H9 (cell line): ENCODE results near the gene PGLYRP4. TPM values are rescaled to one million over a fixed set of nuclear protein-coding genes. Genes with fewer than 3 reads are reported as not detected.

Experiments
- DNase-seq: peaks from one replicate; pipeline ENCODE4 v3.0.0-alpha.2; 2017
- H2AFZ ChIP-seq: one replicate; pipeline ENCODE4 v1.6.1; 2013; ENCODE audit warnings: mild to moderate bottlenecking, low read length, control low read depth, moderate library complexity
- H2AK5ac ChIP-seq: 2 replicates; pipeline ENCODE4 v1.6.1; 2013; ENCODE audit warnings: low read length, control low read depth, mixed read lengths; ENCODE audit not compliant: insufficient read length
- H2BK120ac ChIP-seq: one replicate; pipeline ENCODE4 v1.6.1; 2013; ENCODE audit warnings: low read depth, mild to moderate bottlenecking, low read length, control low read depth, inconsistent platforms; ENCODE audit not compliant: poor library complexity, severe bottlenecking
- H2BK12ac ChIP-seq: 2 replicates; pipeline ENCODE4 v1.6.1; 2013; ENCODE audit warnings: low read length, control low read depth, mixed read lengths, low read depth; ENCODE audit not compliant: insufficient read length
- H2BK15ac ChIP-seq: 2 replicates; pipeline ENCODE4 v1.6.1; 2013; ENCODE audit warnings: low read depth, low read length, control low read depth
- H2BK20ac ChIP-seq: one replicate; pipeline ENCODE4 v1.6.1; 2013; ENCODE audit warnings: low read depth, mild to moderate bottlenecking, low read length, control low read depth, inconsistent platforms; ENCODE audit not compliant: poor library complexity, severe bottlenecking
- H2BK5ac ChIP-seq: 2 replicates; pipeline ENCODE4 v1.6.1; 2013; ENCODE audit warnings: low read length, control low read depth, mixed read lengths; ENCODE audit not compliant: insufficient read length
- H3K14ac ChIP-seq: 2 replicates; pipeline ENCODE4 v1.6.1; 2013; ENCODE audit warnings: low read length, control low read depth; ENCODE audit not compliant: insufficient read depth
- H3K18ac ChIP-seq: 2 replicates; pipeline ENCODE4 v1.6.1; 2013; ENCODE audit warnings: low read depth, mild to moderate bottlenecking, mixed read lengths, low read length, control low read depth; ENCODE audit not compliant: insufficient read length
- H3K23ac ChIP-seq: 2 replicates; pipeline ENCODE4 v1.6.1; 2013; ENCODE audit warnings: low read length, control low read depth, mixed read lengths, low read depth; ENCODE audit not compliant: insufficient read length
- H3K23me2 ChIP-seq: 2 replicates; pipeline ENCODE4 v1.6.1; 2013; ENCODE audit warnings: low read depth, mild to moderate bottlenecking, mixed read lengths, low read length, control low read depth; ENCODE audit not compliant: insufficient read length, poor library complexity, severe bottlenecking
- H3K27ac ChIP-seq: 2 replicates; pipeline ENCODE4 v1.5.1; 2013; ENCODE audit warnings: low read length, control low read depth, mixed read lengths, low read depth; ENCODE audit not compliant: insufficient read length
- H3K27me3 ChIP-seq: 2 replicates; pipeline ENCODE4 v1.6.1; 2013; ENCODE audit warnings: low read length, control low read depth, inconsistent platforms; ENCODE audit not compliant: insufficient read depth
- H3K4ac ChIP-seq: 2 replicates; pipeline ENCODE4 v1.6.1; 2013; ENCODE audit warnings: low read depth, mild to moderate bottlenecking, control low read depth, inconsistent platforms, low read length, moderate library complexity
- H3K4me1 ChIP-seq: 2 replicates; pipeline ENCODE4 v1.6.1; 2013; ENCODE audit warnings: low read length, control low read depth, inconsistent platforms; ENCODE audit not compliant: insufficient read depth
- H3K4me2 ChIP-seq: 2 replicates; pipeline ENCODE4 v1.6.1; 2013; ENCODE audit warnings: low read length, control low read depth, mixed read lengths; ENCODE audit not compliant: insufficient read length, insufficient read depth
- H3K56ac ChIP-seq: 2 replicates; pipeline ENCODE4 v1.6.1; 2013; ENCODE audit warnings: low read depth, mild to moderate bottlenecking, mixed read lengths, low read length, control low read depth; ENCODE audit not compliant: insufficient read length
- H3K79me1 ChIP-seq: 2 replicates; pipeline ENCODE4 v1.6.1; 2013; ENCODE audit warnings: low read depth, mild to moderate bottlenecking, moderate library complexity, low read length, control low read depth, inconsistent platforms; ENCODE audit not compliant: insufficient read depth, poor library complexity, severe bottlenecking
- H3K79me2 ChIP-seq: 2 replicates; pipeline ENCODE4 v1.6.1; 2013; ENCODE audit warnings: low read length, control low read depth, inconsistent platforms; ENCODE audit not compliant: insufficient read depth
- H3K9ac ChIP-seq: 2 replicates; pipeline ENCODE4 v1.6.1; 2013; ENCODE audit warnings: low read length, control low read depth, mixed read lengths; ENCODE audit not compliant: insufficient read length; ENCODE audit errors: extremely low read depth
- H3K9me3 ChIP-seq: one replicate; pipeline ENCODE4 v1.6.1; 2013; ENCODE audit warnings: low read depth, low read length, inconsistent platforms; ENCODE audit not compliant: control insufficient read depth
- H3T11ph ChIP-seq: one replicate; pipeline ENCODE4 v1.6.1; 2013; ENCODE audit warnings: mild to moderate bottlenecking, low read length, control low read depth, inconsistent platforms
- H4K20me1 ChIP-seq: one replicate; pipeline ENCODE4 v1.6.1; 2013; ENCODE audit not compliant: control insufficient read depth, insufficient read length, insufficient read depth
- H4K5ac ChIP-seq: 2 replicates; pipeline ENCODE4 v1.6.1; 2013; ENCODE audit warnings: low read depth, mild to moderate bottlenecking, mixed read lengths, low read length, control low read depth; ENCODE audit not compliant: insufficient read length
- H4K8ac ChIP-seq: replicated peaks from 2 replicates; pipeline ENCODE4 v1.6.1; 2013; ENCODE audit warnings: low read length, control low read depth, mixed read lengths, low read depth; ENCODE audit not compliant: insufficient read length
- H4K91ac ChIP-seq: 2 replicates; pipeline ENCODE4 v1.6.1; 2013; ENCODE audit warnings: low read depth, mild to moderate bottlenecking, moderate library complexity, mixed read lengths, low read length, control low read depth; ENCODE audit not compliant: insufficient read length
- H3K27ac Mint-ChIP-seq, 3 experiments: 2 replicates in 2 of 3; 3 replicates in 1 of 3; pipeline ENCODE4 v1.8.0; 2020 to 2021; ENCODE audit warnings: mixed read lengths in 3 of 3, mild to moderate bottlenecking in 1 of 3, moderate library complexity in 1 of 3
- H3K27me3 Mint-ChIP-seq: 2 replicates; pipeline ENCODE4 v1.8.0; 2021; ENCODE audit warnings: low read depth, mild to moderate bottlenecking, moderate library complexity, mixed read lengths
- H3K36me3 Mint-ChIP-seq, 3 experiments: 2 replicates in 2 of 3; 3 replicates in 1 of 3; pipeline ENCODE4 v1.8.0; 2020 to 2021; ENCODE audit warnings: low read depth in 3 of 3, mixed read lengths in 3 of 3; ENCODE audit not compliant: insufficient read depth in 1 of 3
- H3K4me1 Mint-ChIP-seq, 2 experiments: 2 replicates each; pipeline ENCODE4 v1.8.0; 2020; ENCODE audit warnings: mixed read lengths in 2 of 2
- H3K4me3 Mint-ChIP-seq, 2 experiments: 2 replicates in 1 of 2; 3 replicates in 1 of 2; pipeline ENCODE4 v1.8.0; 2020 to 2021; ENCODE audit warnings: mild to moderate bottlenecking in 2 of 2, mixed read lengths in 2 of 2, moderate library complexity in 1 of 2
- H3K9me3 Mint-ChIP-seq, 2 experiments: 2 replicates in 1 of 2; 3 replicates in 1 of 2; pipeline ENCODE4 v1.8.0; 2020; ENCODE audit warnings: mild to moderate bottlenecking in 2 of 2, mixed read lengths in 2 of 2, moderate library complexity in 1 of 2
- WGBS: extraction: QIAGEN DNeasy Blood & Tissue Kit; methylation state at CpG from one replicate; pipeline ENCODE4 v1.1.7; 2013; ENCODE audit warnings: missing lambda C conversion rate, low lambda C conversion rate, mixed read lengths; ENCODE audit not compliant: insufficient read length; ENCODE audit errors: extremely low coverage; 5-methylcytosine and 5-hydroxymethylcytosine counted together
- total RNA-seq: library from RNA; stranded (reverse); gene quantifications from 2 replicates; pipeline ENCODE4 v1.2.1, GENCODE V29; 2021
- TF ChIP-seq, protein P1 (sequence below): fragments of 200-600 bp; sonication (generic); conservative IDR thresholded peaks from 3 replicates; pipeline ENCODE4 v1.8.0; 2021; ENCODE audit warnings: antibody characterized with exemption, mild to moderate bottlenecking

Gene PGLYRP4
- total RNA-seq, 1 experiment from 2014 or later: not detected

DNA sequence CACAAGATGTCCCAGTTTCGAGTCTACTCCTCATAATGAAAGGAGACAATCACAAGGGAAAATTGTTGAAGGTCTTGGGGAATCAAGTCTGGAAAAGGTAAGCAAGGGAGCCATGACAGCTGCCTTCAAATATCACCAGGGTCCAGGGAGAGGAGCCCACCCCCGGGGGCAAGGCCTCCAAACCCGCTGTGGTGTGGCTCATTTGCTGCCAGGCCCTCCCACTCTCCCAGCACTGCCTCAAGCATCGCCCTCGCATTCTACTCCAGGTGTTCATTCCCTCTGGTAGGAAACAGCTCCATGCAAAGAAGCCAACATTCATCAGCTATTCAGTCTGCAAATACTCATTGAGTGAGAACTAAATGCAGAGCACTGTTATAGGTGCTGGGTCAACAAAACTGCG lies 17.6 kb upstream of the PGLYRP4 start:
- no peak overlapping the region for H3T11ph ChIP-seq
- Mint-ChIP-seq H3K9me3 (peaks cover 0 to 10% of the 10 kb centered on the region in 2 experiments; a peak in 1 of 5 replicates), H3K4me3 (no peak overlapping the region), H3K4me1 (no peaks in the 10 kb centered on the region), H3K27ac (no peak overlapping the region), H3K36me3 (no peaks in the 10 kb centered on the region), H3K27me3 (peaks cover 4% of the 10 kb centered on the region)
- H3K18ac ChIP-seq: no peak overlapping the region
- H2BK15ac ChIP-seq: no peak overlapping the region
- H2AFZ ChIP-seq: no peak overlapping the region
- no peaks in the 10 kb centered on the region for H3K79me1 ChIP-seq
- TF ChIP-seq, protein P1, sequence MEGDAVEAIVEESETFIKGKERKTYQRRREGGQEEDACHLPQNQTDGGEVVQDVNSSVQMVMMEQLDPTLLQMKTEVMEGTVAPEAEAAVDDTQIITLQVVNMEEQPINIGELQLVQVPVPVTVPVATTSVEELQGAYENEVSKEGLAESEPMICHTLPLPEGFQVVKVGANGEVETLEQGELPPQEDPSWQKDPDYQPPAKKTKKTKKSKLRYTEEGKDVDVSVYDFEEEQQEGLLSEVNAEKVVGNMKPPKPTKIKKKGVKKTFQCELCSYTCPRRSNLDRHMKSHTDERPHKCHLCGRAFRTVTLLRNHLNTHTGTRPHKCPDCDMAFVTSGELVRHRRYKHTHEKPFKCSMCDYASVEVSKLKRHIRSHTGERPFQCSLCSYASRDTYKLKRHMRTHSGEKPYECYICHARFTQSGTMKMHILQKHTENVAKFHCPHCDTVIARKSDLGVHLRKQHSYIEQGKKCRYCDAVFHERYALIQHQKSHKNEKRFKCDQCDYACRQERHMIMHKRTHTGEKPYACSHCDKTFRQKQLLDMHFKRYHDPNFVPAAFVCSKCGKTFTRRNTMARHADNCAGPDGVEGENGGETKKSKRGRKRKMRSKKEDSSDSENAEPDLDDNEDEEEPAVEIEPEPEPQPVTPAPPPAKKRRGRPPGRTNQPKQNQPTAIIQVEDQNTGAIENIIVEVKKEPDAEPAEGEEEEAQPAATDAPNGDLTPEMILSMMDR: no peak
- H3K23ac ChIP-seq: no peak overlapping the region
- no peaks in the 10 kb centered on the region for H3K4me1 ChIP-seq
- H2AK5ac ChIP-seq: no peak overlapping the region
- no peak overlapping the region for H4K8ac ChIP-seq
- H2BK5ac ChIP-seq: no peak overlapping the region
- H4K91ac ChIP-seq: no peak overlapping the region
- no peak overlapping the region for H3K4ac ChIP-seq
- H2BK120ac ChIP-seq: no peak overlapping the region
- no peak overlapping the region for H2BK20ac ChIP-seq
- no peak overlapping the region for H4K5ac ChIP-seq
- H3K79me2 ChIP-seq: no peaks in the 10 kb centered on the region
- peak; percentile 5 for DNase-seq
- H4K20me1 ChIP-seq: no peaks in the 10 kb centered on the region
- H3K27me3 ChIP-seq: no peaks in the 10 kb centered on the region
- no peak overlapping the region for H3K4me2 ChIP-seq
- H3K14ac ChIP-seq: no peak overlapping the region
- no peak overlapping the region for H3K9ac ChIP-seq
- no peaks in the 10 kb centered on the region for H3K9me3 ChIP-seq
- H2BK12ac ChIP-seq: no peak overlapping the region
- H3K23me2 ChIP-seq: no peaks in the 10 kb centered on the region
- WGBS: no CpG with 5 or more reads among the region's 6 CpGs
- no peak overlapping the region for H3K56ac ChIP-seq
- no peak overlapping the region for H3K27ac ChIP-seq
